ENCODE data around the gene ITPR2.

DNA sequence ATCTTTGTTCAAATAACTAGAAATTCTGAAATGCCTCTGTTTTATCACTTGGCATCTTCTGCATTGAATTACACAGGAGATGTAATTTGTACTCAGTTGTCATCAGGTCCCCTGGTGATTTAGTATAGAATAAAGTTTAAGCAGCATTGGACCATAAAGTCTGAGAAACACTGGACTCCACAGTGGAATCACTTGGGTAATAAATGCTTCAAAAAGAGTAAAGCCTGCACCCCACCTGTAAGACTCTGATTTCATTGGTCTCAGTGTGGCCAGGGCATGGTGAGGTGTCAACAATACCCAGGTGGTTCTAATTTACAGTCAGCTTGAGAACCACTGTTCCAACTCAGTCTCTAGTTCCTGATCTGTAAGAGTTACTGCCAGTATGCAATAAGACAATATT lies 148.9 kb downstream of the ITPR2 start:
- TF ChIP-seq, protein P1, sequence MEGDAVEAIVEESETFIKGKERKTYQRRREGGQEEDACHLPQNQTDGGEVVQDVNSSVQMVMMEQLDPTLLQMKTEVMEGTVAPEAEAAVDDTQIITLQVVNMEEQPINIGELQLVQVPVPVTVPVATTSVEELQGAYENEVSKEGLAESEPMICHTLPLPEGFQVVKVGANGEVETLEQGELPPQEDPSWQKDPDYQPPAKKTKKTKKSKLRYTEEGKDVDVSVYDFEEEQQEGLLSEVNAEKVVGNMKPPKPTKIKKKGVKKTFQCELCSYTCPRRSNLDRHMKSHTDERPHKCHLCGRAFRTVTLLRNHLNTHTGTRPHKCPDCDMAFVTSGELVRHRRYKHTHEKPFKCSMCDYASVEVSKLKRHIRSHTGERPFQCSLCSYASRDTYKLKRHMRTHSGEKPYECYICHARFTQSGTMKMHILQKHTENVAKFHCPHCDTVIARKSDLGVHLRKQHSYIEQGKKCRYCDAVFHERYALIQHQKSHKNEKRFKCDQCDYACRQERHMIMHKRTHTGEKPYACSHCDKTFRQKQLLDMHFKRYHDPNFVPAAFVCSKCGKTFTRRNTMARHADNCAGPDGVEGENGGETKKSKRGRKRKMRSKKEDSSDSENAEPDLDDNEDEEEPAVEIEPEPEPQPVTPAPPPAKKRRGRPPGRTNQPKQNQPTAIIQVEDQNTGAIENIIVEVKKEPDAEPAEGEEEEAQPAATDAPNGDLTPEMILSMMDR (IDR thresholded peaks at IDR 0.05; ENCODE audit: insufficient read depth, low read length), result no peak
- TF ChIP-seq, protein P2, sequence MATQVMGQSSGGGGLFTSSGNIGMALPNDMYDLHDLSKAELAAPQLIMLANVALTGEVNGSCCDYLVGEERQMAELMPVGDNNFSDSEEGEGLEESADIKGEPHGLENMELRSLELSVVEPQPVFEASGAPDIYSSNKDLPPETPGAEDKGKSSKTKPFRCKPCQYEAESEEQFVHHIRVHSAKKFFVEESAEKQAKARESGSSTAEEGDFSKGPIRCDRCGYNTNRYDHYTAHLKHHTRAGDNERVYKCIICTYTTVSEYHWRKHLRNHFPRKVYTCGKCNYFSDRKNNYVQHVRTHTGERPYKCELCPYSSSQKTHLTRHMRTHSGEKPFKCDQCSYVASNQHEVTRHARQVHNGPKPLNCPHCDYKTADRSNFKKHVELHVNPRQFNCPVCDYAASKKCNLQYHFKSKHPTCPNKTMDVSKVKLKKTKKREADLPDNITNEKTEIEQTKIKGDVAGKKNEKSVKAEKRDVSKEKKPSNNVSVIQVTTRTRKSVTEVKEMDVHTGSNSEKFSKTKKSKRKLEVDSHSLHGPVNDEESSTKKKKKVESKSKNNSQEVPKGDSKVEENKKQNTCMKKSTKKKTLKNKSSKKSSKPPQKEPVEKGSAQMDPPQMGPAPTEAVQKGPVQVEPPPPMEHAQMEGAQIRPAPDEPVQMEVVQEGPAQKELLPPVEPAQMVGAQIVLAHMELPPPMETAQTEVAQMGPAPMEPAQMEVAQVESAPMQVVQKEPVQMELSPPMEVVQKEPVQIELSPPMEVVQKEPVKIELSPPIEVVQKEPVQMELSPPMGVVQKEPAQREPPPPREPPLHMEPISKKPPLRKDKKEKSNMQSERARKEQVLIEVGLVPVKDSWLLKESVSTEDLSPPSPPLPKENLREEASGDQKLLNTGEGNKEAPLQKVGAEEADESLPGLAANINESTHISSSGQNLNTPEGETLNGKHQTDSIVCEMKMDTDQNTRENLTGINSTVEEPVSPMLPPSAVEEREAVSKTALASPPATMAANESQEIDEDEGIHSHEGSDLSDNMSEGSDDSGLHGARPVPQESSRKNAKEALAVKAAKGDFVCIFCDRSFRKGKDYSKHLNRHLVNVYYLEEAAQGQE (IDR thresholded peaks at IDR 0.05; ENCODE audit: insufficient replicate concordance, low read depth), result no peak
- no peak for TF ChIP-seq POLR2AphosphoS5 (IDR thresholded peaks at IDR 0.05; ENCODE audit: low read depth)
- TF ChIP-seq GABPA (IDR thresholded peaks at IDR 0.05; ENCODE audit: low read depth), result no peak

Measured in HL-60 (cell line).